Spleen (tissue), 11 donors: ENCODE data around the gene DOCK2. TPM values are rescaled to one million over a fixed set of nuclear protein-coding genes. Genes with fewer than 3 reads are reported as not detected.

Experiments
- DNase-seq: peaks from one replicate; pipeline ENCODE4 v3.0.0-alpha.2; 2020
- H3K27ac ChIP-seq, 8 donors: fragments of 200-600 bp; sonication (generic) in 7 of 8; 1 replicate in 4 of 8; 2 replicates in 4 of 8; pipeline versions ENCODE4 v1.5.0 to v1.8.0; 2016 to 2021; ENCODE audit warnings: inconsistent platforms in 4 of 8, mild to moderate bottlenecking in 4 of 8, moderate library complexity in 1 of 8
- H3K27me3 ChIP-seq, 7 donors: fragments of 200-600 bp; sonication (generic) in 6 of 7; replicated peaks in 1 of 7; 1 replicate in 4 of 7; 2 replicates in 3 of 7; pipeline versions ENCODE4 v1.5.0 to v1.8.0; 2016 to 2021; ENCODE audit warnings: inconsistent platforms in 3 of 7, mild to moderate bottlenecking in 1 of 7
- H3K36me3 ChIP-seq, 6 donors: fragments of 200-600 bp; sonication (generic) in 5 of 6; 1 replicate in 4 of 6; 2 replicates in 2 of 6; pipeline versions ENCODE4 v1.5.0 to v1.8.0; 2016 to 2021; ENCODE audit warnings: inconsistent platforms in 2 of 6
- H3K4me1 ChIP-seq, 6 donors: fragments of 200-600 bp; sonication (generic) in 5 of 6; 1 replicate in 3 of 6; 2 replicates in 3 of 6; pipeline versions ENCODE4 v1.5.0 to v1.8.0; 2016 to 2021; ENCODE audit warnings: inconsistent platforms in 3 of 6
- H3K4me3 ChIP-seq, 8 donors: fragments of 200-600 bp; sonication (generic) in 7 of 8; 1 replicate in 4 of 8; 2 replicates in 4 of 8; pipeline versions ENCODE4 v1.5.0 to v1.8.0; 2016 to 2021; ENCODE audit warnings: inconsistent platforms in 4 of 8, mild to moderate bottlenecking in 4 of 8, moderate library complexity in 2 of 8
- H3K9me3 ChIP-seq, 8 donors: fragments of 200-600 bp; sonication (generic) in 7 of 8; 1 replicate in 4 of 8; 2 replicates in 4 of 8; pipeline versions ENCODE4 v1.5.0 to v1.8.0; 2016 to 2021; ENCODE audit warnings: inconsistent platforms in 4 of 8
- POLR2A ChIP-seq, 3 donors: fragments of 450-650 bp; IDR thresholded peaks; one replicate each; pipeline ENCODE4 v1.5.1; 2017; ENCODE audit warnings: antibody characterized with exemption in 3 of 3, mild to moderate bottlenecking in 1 of 3
- POLR2AphosphoS5 ChIP-seq, 3 donors: sonication (generic); formaldehyde crosslinking; IDR thresholded peaks; one replicate each; pipeline ENCODE4 v1.5.1; 2017; ENCODE audit warnings: antibody characterized with exemption in 3 of 3
- WGBS, 5 donors: extraction: QIAGEN DNeasy Blood & Tissue Kit in 3 of 5; methylation state at CpG; one replicate each; pipeline versions ENCODE4 v1.1.5 to v1.1.7; 2013 to 2018; 5-methylcytosine and 5-hydroxymethylcytosine counted together
- intact Hi-C: fragments of 100-400 bp; cut with DNase I; formaldehyde crosslinking; loops from one replicate; pipeline ENCODE4 v1.15.0; 2023; ENCODE audit warnings: low total_unique reads
- microRNA-seq, 3 donors: library from miRNA; unstranded; fragments of <30 nt; microRNA quantifications; one replicate each; pipeline versions ENCODE4 to v1.1.0, GENCODE V29; 2019 to 2020
- polyA plus RNA-seq, 3 donors: library from polyadenylated mRNA; stranded (reverse); fragments of 200-250 nt; gene quantifications; one replicate each; pipeline ENCODE4 v1.2.1, GENCODE V29; 2013
- small RNA-seq, 4 donors: library from RNA; depleted of rRNA; stranded (forward); fragments of <200 nt; gene quantifications; one replicate each; pipeline ENCODE3, GENCODE V24; 2016
- total RNA-seq, 7 donors: library from RNA; depleted of rRNA in 3 of 7; stranded (reverse); fragments of >200 nt in 3 of 7; fragmentation: NEBNext Ultra II Directional in 4 of 7; extraction: Animal tissue kit (Norgen Biotek cat#: 25700) in 4 of 7; gene quantifications; one replicate each; pipeline versions ENCODE4 v1.1.0 to v1.2.1, GENCODE V29; 2016 to 2021
- TF ChIP-seq, protein P1 (sequence below), 11 experiments: fragments of 200-600 bp in 7 of 11; fragments of 450-650 bp in 4 of 11; sonication (generic) in 4 of 11; IDR thresholded peaks in 8 of 11; conservative IDR thresholded peaks in 3 of 11; 1 replicate in 7 of 11; 2 replicates in 4 of 11; pipeline versions ENCODE4 v1.4.0 to v1.8.0; 2016 to 2021; ENCODE audit warnings: antibody characterized with exemption in 11 of 11, inconsistent platforms in 4 of 11, mild to moderate bottlenecking in 1 of 11
- donor health status: healthy with polysubstance abuse.
- donor health status: DM: no; HTN: no; CAD: no; lungs with moderate emphysema.
- donor health status: DM: no; HTN: no; CAD: no.
- donor health status: Bipolar disorder and iron deficiency.
- donor health status: healthy.
- donor health status: DM: no; HTN: no; CAD: no.
- donor health status: DM: yes; HTN: yes; CAD: no.

The DOCK2 gene
- total and polyA plus RNA-seq, 10 donors: 30.6 to 321 (median 198) TPM

- TF ChIP-seq, protein P1, sequence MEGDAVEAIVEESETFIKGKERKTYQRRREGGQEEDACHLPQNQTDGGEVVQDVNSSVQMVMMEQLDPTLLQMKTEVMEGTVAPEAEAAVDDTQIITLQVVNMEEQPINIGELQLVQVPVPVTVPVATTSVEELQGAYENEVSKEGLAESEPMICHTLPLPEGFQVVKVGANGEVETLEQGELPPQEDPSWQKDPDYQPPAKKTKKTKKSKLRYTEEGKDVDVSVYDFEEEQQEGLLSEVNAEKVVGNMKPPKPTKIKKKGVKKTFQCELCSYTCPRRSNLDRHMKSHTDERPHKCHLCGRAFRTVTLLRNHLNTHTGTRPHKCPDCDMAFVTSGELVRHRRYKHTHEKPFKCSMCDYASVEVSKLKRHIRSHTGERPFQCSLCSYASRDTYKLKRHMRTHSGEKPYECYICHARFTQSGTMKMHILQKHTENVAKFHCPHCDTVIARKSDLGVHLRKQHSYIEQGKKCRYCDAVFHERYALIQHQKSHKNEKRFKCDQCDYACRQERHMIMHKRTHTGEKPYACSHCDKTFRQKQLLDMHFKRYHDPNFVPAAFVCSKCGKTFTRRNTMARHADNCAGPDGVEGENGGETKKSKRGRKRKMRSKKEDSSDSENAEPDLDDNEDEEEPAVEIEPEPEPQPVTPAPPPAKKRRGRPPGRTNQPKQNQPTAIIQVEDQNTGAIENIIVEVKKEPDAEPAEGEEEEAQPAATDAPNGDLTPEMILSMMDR (IDR thresholded peaks at IDR 0.05 in 8 of 11, conservative IDR thresholded peaks at IDR 0.05 in 3 of 11): no peak
- TF ChIP-seq POLR2A (IDR thresholded peaks at IDR 0.05): no peak
- no peak for TF ChIP-seq POLR2AphosphoS5 (IDR thresholded peaks at IDR 0.05)
- Histone ChIP-seq H3K27ac (no peak overlapping the region), H3K4me1 (no peaks in the 10 kb centered on the region), H3K4me3 (no peak overlapping the region), H3K36me3 (no peaks in the 10 kb centered on the region), H3K9me3 (peaks cover 0 to 43% (median 29%) of the 10 kb centered on the region in 8 donors), H3K27me3 (peaks cover 0 to 32% (median 0%) of the 10 kb centered on the region in 7 donors)
- WGBS, 5 donors: 77 to 83% (median 82%) methylated on average over 1 of the region's 1 CpG
- DNase-seq: no peak
- intact Hi-C loops: no loop called here
Observed at GRCh38 chr5:170126626-170127025, 489.6 kb downstream of the DOCK2 start.

- WGBS, 5 donors: 78 to 93% (median 89%) methylated on average over 3 of the region's 3 CpGs
- peaks cover 0 to 53% (median 0%) of the 10 kb centered on the region in 7 donors for H3K27me3 ChIP-seq
- H3K4me1 ChIP-seq: peaks cover 0 to 8% (median 4%) of the 10 kb centered on the region in 6 donors
- intact Hi-C loops: no loop called here
- TF ChIP-seq POLR2A (IDR thresholded peaks at IDR 0.05) (no peak), POLR2AphosphoS5 (IDR thresholded peaks at IDR 0.05) (no peak)
- TF ChIP-seq, protein P1 (IDR thresholded peaks at IDR 0.05 in 8 of 11, conservative IDR thresholded peaks at IDR 0.05 in 3 of 11): no peak
- no peak for DNase-seq
- H3K27ac ChIP-seq: no peak overlapping the region
- H3K9me3 ChIP-seq: peaks cover 0 to 28% (median 15%) of the 10 kb centered on the region in 8 donors
- H3K36me3 ChIP-seq: no peaks in the 10 kb centered on the region
- no peak overlapping the region for H3K4me3 ChIP-seq
Observed at GRCh38 chr5:170131235-170131634, 494.2 kb downstream of the DOCK2 start.

DNA sequence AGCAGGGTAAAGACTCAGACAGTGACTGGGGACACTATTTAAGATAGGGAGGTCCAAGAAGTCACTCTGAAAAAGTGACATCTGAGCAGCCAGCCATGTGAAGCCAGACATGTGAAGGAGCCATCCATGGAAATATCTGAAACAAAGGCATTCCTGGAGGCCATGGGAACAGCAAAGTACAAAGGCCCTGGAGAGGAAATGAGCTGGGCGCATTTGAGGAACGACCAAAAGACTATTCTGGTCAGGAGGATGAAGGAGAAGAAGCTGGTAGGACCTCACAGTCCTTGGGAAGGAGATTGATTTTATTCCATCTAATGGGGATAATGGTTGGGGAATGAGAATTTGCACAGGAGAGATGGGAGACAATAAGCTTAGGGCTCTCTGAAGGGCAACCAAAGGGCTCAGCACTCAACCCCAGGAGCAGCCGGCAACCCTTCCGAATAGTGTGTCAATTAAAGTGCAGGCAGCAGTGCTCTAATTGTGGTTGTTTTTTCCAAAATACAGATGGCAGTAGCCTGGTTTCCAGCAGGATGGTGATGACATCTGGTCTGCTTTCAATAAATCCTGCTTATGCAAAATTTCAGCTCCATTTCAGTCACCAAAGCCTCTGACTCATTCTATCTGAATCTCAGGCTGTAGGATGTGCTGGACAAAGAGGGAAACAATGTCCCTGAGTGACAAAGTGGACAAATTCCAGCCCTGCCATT lies 495.3 kb downstream of the DOCK2 start:
- peaks cover 0 to 45% (median 0%) of the 10 kb centered on the region in 7 donors for H3K27me3 ChIP-seq
- intact Hi-C loops: no loop called here
- no peak for DNase-seq
- no peaks in the 10 kb centered on the region for H3K36me3 ChIP-seq
- H3K27ac ChIP-seq: no peak overlapping the region
- WGBS, 5 donors: 66 to 78% (median 72%) methylated on average over 4 of the region's 4 CpGs
- no peak overlapping the region for H3K4me3 ChIP-seq
- H3K4me1 ChIP-seq: peaks cover 0 to 16% (median 5%) of the 10 kb centered on the region in 6 donors
- TF ChIP-seq, protein P1 (IDR thresholded peaks at IDR 0.05 in 8 of 11, conservative IDR thresholded peaks at IDR 0.05 in 3 of 11): no peak
- TF ChIP-seq POLR2A (IDR thresholded peaks at IDR 0.05) (no peak), POLR2AphosphoS5 (IDR thresholded peaks at IDR 0.05) (no peak)
- peaks cover 0 to 16% (median 3%) of the 10 kb centered on the region in 8 donors for H3K9me3 ChIP-seq

Small RNAs within 50 kb of the gene (microRNA-seq; reads per million reads assigned to microRNA genes)
- 0 reads per million in 3 donors for gene MIR378E

Small RNAs within 50 kb of the gene (small RNA-seq; reads per million reads assigned to genes)
- 0 reads per million in 4 donors for gene MIR378E

Other genes with a start within 250 kb of the DOCK2 start
- gene SPDL1, start 53.5 kb upstream of the DOCK2 start, total RNA-seq: 10 to 100 TPM in 6 of 7 donors, 1 to 10 TPM in 1; 9.0 to 15.7 (median 12.2) TPM
- gene SPDL1, start 53.5 kb upstream of the DOCK2 start, polyA plus RNA-seq: 1 to 10 TPM; 5.2 to 7.4 (median 5.4) TPM